Tibial nerve (tissue), 4 donors: ENCODE data around the gene PSG3. TPM values are rescaled to one million over a fixed set of nuclear protein-coding genes. Genes with fewer than 3 reads are reported as not detected.

Experiments used
- total RNA-seq, 4 donors: library from RNA; depleted of rRNA; stranded (reverse); fragments of >200 nt; gene quantifications; one replicate each; pipeline ENCODE4 v1.1.0, GENCODE V29; 2016

The PSG3 gene
- total RNA-seq, 4 donors from 2014 or later = not detected

Other genes starting within 250 kb of the PSG3 start
- gene CEACAM1, start 212.0 kb downstream of the PSG3 start, total RNA-seq = under 1 TPM in 1 of 4 donors, not detected in 3; 0.66 TPM
- not detected for gene CEACAM8, start 145.6 kb downstream of the PSG3 start, total RNA-seq
- not detected for gene PSG8, start 25.2 kb upstream of the PSG3 start, total RNA-seq
- gene PSG1, start 139.2 kb upstream of the PSG3 start, total RNA-seq = not detected
- not detected for gene PSG6, start 177.4 kb upstream of the PSG3 start, total RNA-seq
- not detected for gene PSG7, start 196.7 kb upstream of the PSG3 start, total RNA-seq